B cell (primary cell): ENCODE results near the gene UBTFL1. TPM values are rescaled to one million over a fixed set of nuclear protein-coding genes. Genes with fewer than 3 reads are reported as not detected.

Experiments used
- ATAC-seq: fragments of 200-7000 bp; cut with Tn5 transposase; one replicate; pipeline ENCODE4 v1.10.0; 2021; ENCODE audit warnings: low read depth, mild to moderate bottlenecking, moderate number of reproducible peaks, moderate library complexity
- CTCF ChIA-PET: fragments of 350-600 bp; sonication (Branson Sonifier 250); formaldehyde crosslinking; loops from one replicate; lab custom pipeline; 2021; ENCODE audit warnings: antibody characterized with exemption, inconsistent platforms; lab: Charles Lee
- POLR2A ChIA-PET: fragments of 350-600 bp; sonication (Branson Sonifier 250); formaldehyde crosslinking; loops from one replicate; lab custom pipeline; 2021; ENCODE audit warnings: antibody characterized with exemption; lab: Charles Lee
- DNase-seq: peaks from one replicate; pipeline ENCODE4 v3.0.0; 2013
- H2AFZ ChIP-seq: 2 replicates; pipeline ENCODE4 v1.6.1; 2012; ENCODE audit warnings: mild to moderate bottlenecking, low read depth, low read length; ENCODE audit not compliant: insufficient read depth, poor library complexity, severe bottlenecking
- H3K27ac ChIP-seq, 2 donors: 1 replicate in 1 of 2; 2 replicates in 1 of 2; pipeline ENCODE4 v1.5.1; 2012 to 2013; ENCODE audit warnings: low read length in 2 of 2, mild to moderate bottlenecking in 2 of 2, moderate library complexity in 1 of 2
- H3K27me3 ChIP-seq, 4 experiments: fragments of 200-600 bp in 1 of 4; sonication (generic) in 1 of 4; replicated peaks in 1 of 4; 1 replicate in 2 of 4; 2 replicates in 2 of 4; pipeline versions ENCODE4 v1.6.1 to v1.7.0; 2013 to 2016; ENCODE audit warnings: low read length in 3 of 4, mild to moderate bottlenecking in 2 of 4, mixed read lengths in 1 of 4, moderate library complexity in 1 of 4; ENCODE audit not compliant: insufficient read depth in 4 of 4, control insufficient read depth in 3 of 4; ENCODE audit errors: control extremely low read depth in 1 of 4
- H3K36me3 ChIP-seq, 2 experiments: replicated peaks in 1 of 2; 1 replicate in 1 of 2; 2 replicates in 1 of 2; pipeline versions ENCODE4 v1.6.1 to v1.7.1; 2013; ENCODE audit warnings: low read length in 1 of 2; ENCODE audit not compliant: insufficient read depth in 2 of 2, control insufficient read depth in 1 of 2; ENCODE audit errors: control extremely low read depth in 1 of 2, extremely low read depth in 1 of 2
- H3K4me1 ChIP-seq, 2 donors: fragments of 200-600 bp in 1 of 2; sonication (generic) in 1 of 2; 1 replicate in 1 of 2; 2 replicates in 1 of 2; pipeline versions ENCODE4 v1.5.1 to v1.6.1; 2013 to 2017; ENCODE audit warnings: low read length in 2 of 2; ENCODE audit not compliant: control insufficient read depth in 2 of 2, insufficient read depth in 2 of 2
- H3K4me2 ChIP-seq: replicated peaks from 2 replicates; pipeline ENCODE3; 2012; ENCODE audit warnings: mild to moderate bottlenecking, low read depth, low read length; ENCODE audit not compliant: poor library complexity, severe bottlenecking
- H3K4me3 ChIP-seq, 5 experiments: fragments of 200-600 bp in 1 of 5; sonication (generic) in 1 of 5; 1 replicate in 3 of 5; 2 replicates in 2 of 5; pipeline versions ENCODE4 v1.5.1 to v1.7.0; 2011 to 2016; ENCODE audit warnings: low read length in 4 of 5, mild to moderate bottlenecking in 4 of 5, low read depth in 2 of 5, control low read depth in 1 of 5, moderate library complexity in 1 of 5; ENCODE audit not compliant: insufficient read depth in 1 of 5; ENCODE audit errors: control extremely low read depth in 1 of 5, extremely low read depth in 1 of 5
- H3K79me2 ChIP-seq: fragments of 200-600 bp; sonication (generic); one replicate; pipeline ENCODE4 v1.6.0; 2016; ENCODE audit warnings: low read length; ENCODE audit not compliant: control insufficient read depth, insufficient read depth
- H3K9ac ChIP-seq: fragments of 200-600 bp; sonication (generic); 2 replicates; pipeline ENCODE4 v1.6.1; 2017; ENCODE audit warnings: mild to moderate bottlenecking, low read length, moderate library complexity
- H3K9me3 ChIP-seq, 3 donors: one replicate each; pipeline versions ENCODE4 v1.6.1 to v1.7.1; 2013; ENCODE audit warnings: low read length in 2 of 3; ENCODE audit not compliant: control insufficient read depth in 2 of 3, insufficient read depth in 1 of 3; ENCODE audit errors: control extremely low read depth in 1 of 3
- H4K20me1 ChIP-seq: 2 replicates; pipeline ENCODE4 v1.6.0; 2012; ENCODE audit warnings: mild to moderate bottlenecking, low read length; ENCODE audit not compliant: insufficient read depth, control insufficient read depth, poor library complexity, severe bottlenecking
- H3K27ac Mint-ChIP-seq: one replicate; pipeline ENCODE4 v1.8.0; 2021; ENCODE audit warnings: mixed read lengths
- H3K27me3 Mint-ChIP-seq: one replicate; pipeline ENCODE4 v1.8.0; 2021; ENCODE audit warnings: mixed read lengths
- H3K4me1 Mint-ChIP-seq: one replicate; pipeline ENCODE4 v1.8.0; 2021; ENCODE audit warnings: mixed read lengths
- H3K4me3 Mint-ChIP-seq: one replicate; pipeline ENCODE4 v1.8.0; 2021; ENCODE audit warnings: mixed read lengths
- H3K9me3 Mint-ChIP-seq: one replicate; pipeline ENCODE4 v1.8.0; 2022; ENCODE audit warnings: mixed read lengths; ENCODE audit not compliant: insufficient read depth
- CTCF ChIP-seq: fragments of 200-600 bp; IDR thresholded peaks from one replicate; pipeline ENCODE4 v1.8.0; 2022; ENCODE audit warnings: antibody characterized with exemption, mild to moderate bottlenecking
- EZH2 ChIP-seq: IDR thresholded peaks from 2 replicates; pipeline ENCODE4 v1.6.1; 2012; ENCODE audit warnings: borderline replicate concordance, low read depth, mild to moderate bottlenecking, moderate library complexity, low read length; ENCODE audit not compliant: insufficient read depth, poor library complexity, severe bottlenecking
- WGBS: methylation state at CpG from one replicate; pipeline ENCODE4 v1.1.5; 2013; ENCODE audit warnings: missing lambda C conversion rate; ENCODE audit not compliant: insufficient coverage; 5-methylcytosine and 5-hydroxymethylcytosine counted together
- intact Hi-C: fragments of 100-400 bp; cut with micrococcal nuclease; formaldehyde crosslinking; loops from one replicate; pipeline ENCODE4 v1.10.0; 2022
- polyA plus RNA-seq: library from polyadenylated mRNA; depleted of rRNA; stranded (reverse); fragments of >200 nt; gene quantifications from 2 replicates; pipeline ENCODE4 v1.2.3, GENCODE V29; 2012
- small RNA-seq: library from RNA; depleted of rRNA; stranded (forward); fragments of <200 nt; gene quantifications from one replicate; pipeline ENCODE3, GENCODE V24; 2012; ENCODE audit warnings: low replicate concordance, low read depth; ENCODE audit not compliant: insufficient read length
- total RNA-seq, 2 donors: library from RNA; stranded (reverse); fragments of 120-200 nt in 1 of 2; gene quantifications; 1 replicate in 1 of 2; 2 replicates in 1 of 2; pipeline versions ENCODE4 v1.2.3 to v1.2.4, GENCODE V29; 2013 to 2022

Gene UBTFL1
- total and polyA plus RNA-seq, 2 donors (not counting 1 experiment from before 2014, with no cell fraction given), result not detected

- Histone ChIP-seq H3K27me3 (peaks cover 0 to 17% (median 16%) of the 10 kb centered on the region in 4 experiments), H4K20me1 (no peaks in the 10 kb centered on the region), H3K4me2 (peak overlapping the region; percentile 39), H3K36me3 (no peaks in the 10 kb centered on the region), H3K4me3 (peak overlapping the region in 1 of 5 experiments; percentile 22), H3K79me2 (no peaks in the 10 kb centered on the region), H3K9me3 (peaks cover 0 to 5% (median 0%) of the 10 kb centered on the region in 3 donors), H3K27ac (no peak overlapping the region), H3K4me1 (peaks cover 9 to 10% of the 10 kb centered on the region in 2 donors), H2AFZ (no peak overlapping the region), H3K9ac (no peak overlapping the region)
- no peak for DNase-seq
- Mint-ChIP-seq H3K27ac (no peak overlapping the region), H3K27me3 (peaks cover 41% of the 10 kb centered on the region), H3K9me3 (no peaks in the 10 kb centered on the region), H3K4me3 (peak overlapping the region; percentile 48), H3K4me1 (peaks cover 12% of the 10 kb centered on the region)
- WGBS, result no CpG with 5 or more reads among the region's 5 CpGs
- ATAC-seq, result no peak
- ChIA-PET POLR2A (no interaction called here), CTCF (no interaction called here)
- TF ChIP-seq CTCF (no peak), EZH2 (no peak)
- intact Hi-C loops, result no loop called here
Measured at GRCh38 chr11:90135016-90135415, 49.3 kb downstream of the UBTFL1 start.

Small RNAs within 50 kb of the gene (small RNA-seq; reads per million reads assigned to genes)
- gene AP000827.1 (not detected), gene RF00275 (not detected)

Other genes starting within 250 kb of the UBTFL1 start
- not detected in 2 replicates for gene TRIM64B, start 207.5 kb upstream of the UBTFL1 start, total RNA-seq
- gene TRIM64B, start 207.5 kb upstream of the UBTFL1 start, polyA plus RNA-seq, result not detected in 2 replicates
- not detected in 2 replicates for gene TRIM49D1, start 163.7 kb upstream of the UBTFL1 start, total RNA-seq
- gene TRIM49D1, start 163.7 kb upstream of the UBTFL1 start, polyA plus RNA-seq, result not detected in 2 replicates
- gene TRIM49D2, start 161.9 kb upstream of the UBTFL1 start, total RNA-seq, result not detected in 2 replicates
- gene TRIM49D2, start 161.9 kb upstream of the UBTFL1 start, polyA plus RNA-seq, result not detected in 2 replicates
- gene TRIM64, start 119.9 kb upstream of the UBTFL1 start, total RNA-seq, result not detected in 2 replicates
- not detected in 2 replicates for gene TRIM64, start 119.9 kb upstream of the UBTFL1 start, polyA plus RNA-seq
- gene TRIM49C, start 54.8 kb upstream of the UBTFL1 start, total RNA-seq, result not detected in 2 replicates
- gene TRIM49C, start 54.8 kb upstream of the UBTFL1 start, polyA plus RNA-seq, result not detected in 2 replicates
- not detected in 2 replicates for gene NAALAD2, start 48.7 kb downstream of the UBTFL1 start, total RNA-seq
- not detected in 2 replicates for gene NAALAD2, start 48.7 kb downstream of the UBTFL1 start, polyA plus RNA-seq
- 70.6 and 76.9 TPM in 2 replicates for gene CHORDC1, start 137.1 kb downstream of the UBTFL1 start, total RNA-seq
- gene CHORDC1, start 137.1 kb downstream of the UBTFL1 start, polyA plus RNA-seq, result 22.1 and 37.2 TPM in 2 replicates